Mucosa of descending colon (tissue), 3 donors: ENCODE results near the gene TGFA. TPM values are rescaled to one million over a fixed set of nuclear protein-coding genes. Genes with fewer than 3 reads are reported as not detected.

Experiments
- ATAC-seq: fragments of 200-7000 bp; cut with Tn5 transposase; one replicate; pipeline ENCODE4 v1.9.1; 2020; ENCODE audit warnings: mild to moderate bottlenecking, moderate library complexity
- DNase-seq, 3 donors: peaks; one replicate each; pipeline ENCODE4 v3.0.0-alpha.2; 2020
- H3K36me3 ChIP-seq: fragments of 200-600 bp; one replicate; pipeline ENCODE4 v1.8.0; 2021; ENCODE audit warnings: low read depth, mild to moderate bottlenecking
- H3K4me1 ChIP-seq: fragments of 200-600 bp; one replicate; pipeline ENCODE4 v1.8.0; 2021; ENCODE audit warnings: low read depth, mild to moderate bottlenecking
- H3K4me3 ChIP-seq: fragments of 200-600 bp; one replicate; pipeline ENCODE4 v1.8.0; 2021; ENCODE audit warnings: mild to moderate bottlenecking
- H3K9me3 ChIP-seq: fragments of 200-600 bp; one replicate; pipeline ENCODE4 v1.8.0; 2021; ENCODE audit warnings: mild to moderate bottlenecking
- CTCF ChIP-seq: fragments of 200-600 bp; IDR thresholded peaks from one replicate; pipeline ENCODE4 v1.8.0; 2022; ENCODE audit warnings: antibody characterized with exemption, mild to moderate bottlenecking
- intact Hi-C, 2 donors: fragments of 100-400 bp; cut with DNase I in 1 of 2; cut with micrococcal nuclease in 1 of 2; formaldehyde crosslinking; loops; one replicate each; pipeline versions ENCODE4 v1.11.0 to v1.11.1; 2022; cut with DNase I, micrococcal nuclease
- total RNA-seq, 3 donors: library from RNA; stranded (reverse); fragmentation: NEBNext Ultra II Directional in 2 of 3; extraction: Animal tissue kit (Norgen Biotek cat#: 25700) in 2 of 3; gene quantifications; one replicate each; pipeline versions ENCODE4 v1.2.1 to v1.2.4, GENCODE V29; 2021 to 2023
- donor health status: DM: no; HTN: no; CAD: no; lungs with moderate emphysema.
- donor health status: DM: no; HTN: no; CAD: no.
- donor health status: DM: no; HTN: yes; CAD: no.

The TGFA gene
- total RNA-seq, 3 donors from 2014 or later = 13.5 to 33.5 (median 24.7) TPM

- Histone ChIP-seq H3K4me3 (no peak overlapping the region), H3K4me1 (no peaks in the 10 kb centered on the region), H3K36me3 (no peaks in the 10 kb centered on the region), H3K9me3 (no peaks in the 10 kb centered on the region)
- ATAC-seq = no peak
- DNase-seq = no peak
- intact Hi-C loops = no loop called here
- no peak for TF ChIP-seq CTCF
These were observed 111.1 kb downstream of the TGFA start for GRCh38 chr2:70442301-70443077.

- H3K9me3 ChIP-seq = no peaks in the 10 kb centered on the region
- H3K36me3 ChIP-seq = no peaks in the 10 kb centered on the region
- intact Hi-C loops = no loop called here
- no peak for DNase-seq
- H3K4me1 ChIP-seq = no peaks in the 10 kb centered on the region
- peak; percentile 45 for ATAC-seq
- no peak for TF ChIP-seq CTCF
- H3K4me3 ChIP-seq = no peak overlapping the region
These were observed 113.0 kb downstream of the TGFA start for GRCh38 chr2:70440621-70441020.

GRCh38 chr2:70435138-70435537, 118.5 kb downstream of the TGFA start:
- ATAC-seq (no peak), DNase-seq (no peak)
- intact Hi-C loops = no loop called here
- Histone ChIP-seq H3K9me3 (no peaks in the 10 kb centered on the region), H3K4me1 (no peaks in the 10 kb centered on the region), H3K36me3 (no peaks in the 10 kb centered on the region), H3K4me3 (no peak overlapping the region)
- TF ChIP-seq CTCF = no peak

GRCh38 chr2:70433315-70433714, 120.3 kb downstream of the TGFA start:
- H3K4me3 ChIP-seq = no peak overlapping the region
- TF ChIP-seq CTCF = no peak
- H3K4me1 ChIP-seq = no peaks in the 10 kb centered on the region
- intact Hi-C loops = no loop called here
- ATAC-seq (no peak), DNase-seq (no peak)
- no peaks in the 10 kb centered on the region for H3K36me3 ChIP-seq
- H3K9me3 ChIP-seq = no peaks in the 10 kb centered on the region

GRCh38 chr2:70431716-70432347, 121.8 kb downstream of the TGFA start:
- DNase-seq (no peak), ATAC-seq (no peak)
- H3K36me3 ChIP-seq = no peaks in the 10 kb centered on the region
- TF ChIP-seq CTCF = no peak
- intact Hi-C loops = no loop called here
- H3K4me1 ChIP-seq = no peaks in the 10 kb centered on the region
- H3K4me3 ChIP-seq = no peak overlapping the region
- H3K9me3 ChIP-seq = no peaks in the 10 kb centered on the region
